GM06990 (cell line): Measurements from ENCODE around the gene EPN2.

ENCODE experiments used
- DNase-seq: peaks from one replicate; pipeline ENCODE4 v3.0.0-alpha.2; 2011; ENCODE audit not compliant: insufficient read length; ENCODE audit errors: extremely low read depth
- H3K27me3 ChIP-seq: replicated peaks from 2 replicates; pipeline ENCODE4 v1.6.0; 2011; ENCODE audit warnings: low read length; ENCODE audit not compliant: control insufficient read depth, insufficient read depth
- H3K36me3 ChIP-seq: 2 replicates; pipeline ENCODE4 v1.5.1; 2011; ENCODE audit warnings: low read length; ENCODE audit not compliant: control insufficient read depth, insufficient read depth
- H3K4me3 ChIP-seq: replicated peaks from 2 replicates; pipeline ENCODE4 v1.5.1; 2011; ENCODE audit warnings: low read depth, mild to moderate bottlenecking, control low read depth, low read length
- TF ChIP-seq, protein P1 (sequence below): IDR thresholded peaks from 2 replicates; pipeline ENCODE4 v1.5.1; 2011; ENCODE audit warnings: low read length, control low read depth, mild to moderate bottlenecking, inconsistent platforms; ENCODE audit not compliant: insufficient read depth, poor library complexity, severe bottlenecking

Gene EPN2

GRCh38 chr17:19299214-19299747, 62.1 kb downstream of the EPN2 start:
- no peak overlapping the region for H3K4me3 ChIP-seq
- TF ChIP-seq, protein P1, sequence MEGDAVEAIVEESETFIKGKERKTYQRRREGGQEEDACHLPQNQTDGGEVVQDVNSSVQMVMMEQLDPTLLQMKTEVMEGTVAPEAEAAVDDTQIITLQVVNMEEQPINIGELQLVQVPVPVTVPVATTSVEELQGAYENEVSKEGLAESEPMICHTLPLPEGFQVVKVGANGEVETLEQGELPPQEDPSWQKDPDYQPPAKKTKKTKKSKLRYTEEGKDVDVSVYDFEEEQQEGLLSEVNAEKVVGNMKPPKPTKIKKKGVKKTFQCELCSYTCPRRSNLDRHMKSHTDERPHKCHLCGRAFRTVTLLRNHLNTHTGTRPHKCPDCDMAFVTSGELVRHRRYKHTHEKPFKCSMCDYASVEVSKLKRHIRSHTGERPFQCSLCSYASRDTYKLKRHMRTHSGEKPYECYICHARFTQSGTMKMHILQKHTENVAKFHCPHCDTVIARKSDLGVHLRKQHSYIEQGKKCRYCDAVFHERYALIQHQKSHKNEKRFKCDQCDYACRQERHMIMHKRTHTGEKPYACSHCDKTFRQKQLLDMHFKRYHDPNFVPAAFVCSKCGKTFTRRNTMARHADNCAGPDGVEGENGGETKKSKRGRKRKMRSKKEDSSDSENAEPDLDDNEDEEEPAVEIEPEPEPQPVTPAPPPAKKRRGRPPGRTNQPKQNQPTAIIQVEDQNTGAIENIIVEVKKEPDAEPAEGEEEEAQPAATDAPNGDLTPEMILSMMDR, result no peak

DNA sequence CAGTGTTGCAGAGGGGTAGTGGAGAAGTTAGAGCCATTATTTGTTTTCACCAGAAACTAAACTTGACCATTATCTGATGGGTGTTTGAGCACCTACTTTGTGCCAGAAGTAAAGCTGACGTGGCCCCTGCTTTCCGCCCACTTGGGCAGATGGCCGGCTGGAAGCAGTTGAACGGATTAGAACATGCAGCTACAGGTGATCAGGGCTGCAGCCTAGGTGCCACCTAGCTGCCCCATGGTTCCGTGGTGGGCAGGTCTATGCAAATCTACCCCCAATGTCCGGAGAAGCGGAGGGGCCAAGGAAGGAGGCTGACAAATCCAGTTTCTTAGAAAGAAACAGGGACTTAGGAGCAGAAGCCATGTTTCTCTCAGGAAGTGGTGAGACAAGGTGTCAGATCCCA, 62.7 kb downstream of the EPN2 start:
- H3K27me3 ChIP-seq, result no peaks in the 10 kb centered on the region
- DNase-seq, result no peak
- TF ChIP-seq, protein P1, result no peak

More at GRCh38 chr17:19299214-19299747, 62.1 kb downstream of the EPN2 start:
- H3K36me3 ChIP-seq, result no peaks in the 10 kb centered on the region
- no peak for DNase-seq
- no peaks in the 10 kb centered on the region for H3K27me3 ChIP-seq

DNA sequence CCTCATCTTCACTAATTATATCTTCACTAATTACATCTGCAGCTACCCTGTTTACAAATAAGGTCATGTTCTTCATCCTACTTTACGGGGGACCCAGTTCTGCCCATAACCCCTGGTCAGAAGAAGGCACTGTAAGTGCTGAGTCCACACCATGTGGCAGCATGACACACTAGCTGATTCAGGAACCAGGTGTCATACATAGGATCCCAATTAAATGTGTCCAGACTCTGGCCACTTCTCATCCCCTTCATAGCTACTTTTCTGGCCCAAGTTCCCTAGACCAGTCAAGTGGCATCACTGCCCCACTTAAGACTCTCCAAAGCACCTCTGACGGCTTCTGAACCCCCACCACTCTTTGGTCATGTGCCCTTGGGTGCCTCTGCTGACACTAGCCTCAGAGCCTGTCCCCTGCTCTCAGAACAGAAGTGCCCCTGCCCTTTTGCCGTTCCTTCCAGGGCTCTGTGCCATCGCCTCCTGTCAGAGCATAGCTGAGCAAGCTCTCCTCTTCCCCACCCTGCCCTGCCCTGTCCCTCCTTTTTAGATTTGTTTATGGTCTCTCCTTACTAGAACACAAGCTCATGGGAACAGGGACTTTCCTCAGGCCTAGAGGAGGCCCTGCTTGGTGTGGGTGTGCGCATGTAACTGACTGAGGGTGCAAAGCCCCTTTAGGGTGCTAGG, 64.2 kb downstream of the EPN2 start:
- H3K4me3 ChIP-seq, result no peak overlapping the region
- TF ChIP-seq, protein P1, result no peak
- no peaks in the 10 kb centered on the region for H3K36me3 ChIP-seq
- no peak for DNase-seq
- no peaks in the 10 kb centered on the region for H3K27me3 ChIP-seq

More for the DNA sequence above, 62.7 kb downstream of the EPN2 start:
- H3K36me3 ChIP-seq, result no peaks in the 10 kb centered on the region
- H3K4me3 ChIP-seq, result no peak overlapping the region

- no peaks in the 10 kb centered on the region for H3K36me3 ChIP-seq
- DNase-seq, result no peak
- TF ChIP-seq, protein P1, result no peak
- no peak overlapping the region for H3K4me3 ChIP-seq
- H3K27me3 ChIP-seq, result no peaks in the 10 kb centered on the region
Observed at GRCh38 chr17:19301973-19302372, 64.8 kb downstream of the EPN2 start.

GRCh38 chr17:19302791-19303331, 65.7 kb downstream of the EPN2 start:
- TF ChIP-seq, protein P1, result no peak
- Histone ChIP-seq H3K27me3 (no peaks in the 10 kb centered on the region), H3K4me3 (no peak overlapping the region), H3K36me3 (no peaks in the 10 kb centered on the region)
- peak; percentile 46 for DNase-seq
